Kidney glomerular epithelial cell (primary cell): Measurements from ENCODE around the gene GADD45A.

Source experiments
- DNase-seq: peaks from one replicate; lab custom pipeline; 2025; lab: John Stamatoyannopoulos, UW

GADD45A gene

GRCh38 chr1:67689267-67690017 is 4.4 kb downstream of the GADD45A start:
- DNase-seq, result no peak

GRCh38 chr1:67690018-67690363 is 5.0 kb downstream of the GADD45A start:
- no peak for DNase-seq

DNA sequence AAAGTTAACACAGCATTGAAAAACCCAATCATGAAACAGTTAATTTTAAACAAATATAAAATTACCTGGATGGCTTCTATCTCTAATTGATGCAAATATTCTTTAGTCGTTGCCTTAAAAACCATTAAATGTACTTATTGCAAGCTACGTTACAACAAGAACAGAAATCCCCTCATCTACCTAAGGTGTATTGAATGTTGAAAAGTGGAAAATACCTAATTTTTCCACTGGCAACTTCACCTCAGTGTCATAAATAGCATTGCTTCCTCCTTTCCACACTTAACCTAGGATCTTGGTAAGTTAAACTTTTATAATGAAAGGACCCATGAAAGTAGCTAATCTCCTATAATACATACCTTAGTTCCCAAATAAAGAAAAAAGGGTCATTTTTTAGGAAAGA is 5.4 kb downstream of the GADD45A start:
- DNase-seq, result no peak

DNA sequence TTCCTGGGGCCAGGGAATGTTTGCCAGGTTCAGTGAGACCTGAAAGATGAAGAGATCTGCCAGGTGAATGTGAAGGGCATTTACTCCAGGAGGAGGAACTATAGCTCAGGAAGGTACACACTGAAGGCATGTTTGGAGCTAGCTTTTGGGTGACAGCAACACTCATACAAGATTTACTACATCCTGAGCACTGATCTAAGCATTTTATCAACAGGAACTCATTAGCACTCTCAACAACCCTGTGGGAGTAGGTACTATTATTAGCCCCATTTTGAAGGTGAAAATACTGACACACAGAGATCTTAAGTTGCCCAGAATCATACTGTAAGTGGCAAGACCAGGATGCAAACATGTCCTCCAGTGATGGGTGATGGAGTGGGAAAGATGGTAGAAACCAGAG is 6.7 kb downstream of the GADD45A start:
- DNase-seq, result no peak

- DNase-seq, result no peak
Measured at GRCh38 chr1:67695963-67696362, 11.0 kb downstream of the GADD45A start.

DNA sequence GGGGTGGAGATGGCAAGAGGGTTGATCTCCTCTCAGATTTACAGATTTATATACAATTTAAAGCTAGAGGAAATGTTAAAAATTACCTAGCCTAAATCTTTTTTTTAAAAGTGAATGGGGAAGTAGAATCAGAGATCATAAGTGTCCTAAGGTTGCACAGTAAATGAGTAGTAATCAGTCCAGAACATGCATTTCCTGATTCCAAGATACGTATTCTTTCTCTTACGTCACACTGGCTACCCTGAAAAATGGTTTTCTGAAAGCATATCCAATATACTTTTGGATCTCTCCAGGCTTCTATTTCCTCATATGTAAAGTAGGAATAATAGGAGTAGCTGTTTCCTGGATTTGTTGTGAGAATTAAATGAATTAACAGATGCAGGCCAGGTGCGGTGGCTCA is 11.7 kb downstream of the GADD45A start:
- DNase-seq, result no peak

- no peak for DNase-seq
Measured at GRCh38 chr1:67700220-67700619, 15.2 kb downstream of the GADD45A start.

DNA sequence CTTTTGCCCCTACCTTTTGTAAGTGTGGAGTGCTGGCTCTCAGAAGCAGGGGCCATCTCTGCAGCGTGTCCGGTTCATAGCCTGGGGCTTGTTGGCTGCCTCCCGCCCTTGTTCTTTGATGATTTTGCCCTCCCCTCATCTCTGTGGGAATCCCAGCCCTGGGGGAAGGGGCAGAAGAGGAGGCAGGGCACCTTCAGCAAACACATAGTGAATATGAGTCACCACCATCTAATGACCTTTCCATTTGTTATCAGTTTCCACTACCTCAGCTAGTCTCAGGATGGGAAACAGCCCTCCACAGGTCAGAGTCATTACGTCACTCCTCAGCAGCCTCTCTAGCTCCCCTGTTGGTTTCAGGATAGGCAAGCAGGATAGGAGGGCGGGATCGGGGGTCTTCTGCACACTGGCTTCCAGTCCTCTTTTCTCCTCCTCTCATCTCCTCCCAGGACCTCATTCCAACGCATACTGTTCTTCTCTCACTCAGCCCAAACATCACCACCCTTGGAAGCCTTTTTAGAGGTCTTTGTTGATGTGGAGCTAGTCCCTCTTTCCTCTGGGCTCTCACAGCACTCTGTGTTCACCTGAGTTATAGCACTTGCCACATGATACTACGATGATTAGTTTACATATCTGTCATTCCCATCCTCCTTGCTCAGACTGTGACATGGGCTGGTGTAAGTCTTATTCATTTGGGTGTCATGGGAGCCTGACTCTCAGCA is 15.8 kb downstream of the GADD45A start:
- DNase-seq, result peak; percentile 23

GRCh38 chr1:67701876-67702275 is 16.9 kb downstream of the GADD45A start:
- no peak for DNase-seq

DNA sequence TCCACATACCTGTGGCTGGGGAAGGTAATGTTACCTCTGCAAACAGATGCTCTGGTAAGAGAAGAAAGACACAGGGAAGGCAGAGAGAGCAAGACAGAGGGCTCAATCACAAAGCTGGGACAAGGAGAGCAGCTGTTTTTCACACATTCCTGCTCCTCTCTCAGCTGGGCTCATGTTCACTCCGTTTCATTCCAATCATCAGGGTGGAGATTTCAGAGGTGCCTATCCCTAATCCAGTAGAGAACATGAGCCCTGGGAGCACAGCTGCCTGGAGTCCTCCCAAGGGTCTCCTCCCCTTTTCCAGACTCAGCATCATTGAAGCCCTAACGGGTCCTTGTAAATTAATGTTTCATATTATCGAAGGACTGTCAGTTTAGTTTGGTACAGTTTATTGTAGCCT is 19.4 kb downstream of the GADD45A start:
- no peak for DNase-seq

GRCh38 chr1:67705735-67706453 is 20.9 kb downstream of the GADD45A start:
- no peak for DNase-seq

GRCh38 chr1:67708606-67709005 is 23.6 kb downstream of the GADD45A start:
- DNase-seq, result no peak

DNA sequence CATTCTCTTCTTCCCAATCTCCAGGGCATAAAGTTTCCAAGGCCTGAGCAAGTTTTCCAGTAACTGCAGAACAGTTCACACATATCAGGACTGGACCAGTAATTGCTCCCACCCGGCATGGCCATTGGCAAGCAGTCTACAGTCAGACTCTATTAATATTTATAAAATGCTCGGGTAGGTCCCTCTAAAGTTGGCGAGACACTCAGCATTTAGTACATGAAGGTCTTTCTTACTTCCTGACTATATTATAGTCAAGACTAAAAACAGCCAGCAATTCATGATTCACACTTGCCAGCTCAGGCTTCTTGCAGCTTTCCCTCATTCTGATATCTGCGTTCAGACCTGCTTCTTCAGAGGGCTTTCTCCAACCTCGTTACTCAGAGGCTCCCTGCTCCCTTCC is 25.4 kb downstream of the GADD45A start:
- no peak for DNase-seq

- DNase-seq, result no peak
Measured at GRCh38 chr1:67711158-67711854, 26.3 kb downstream of the GADD45A start.

- no peak for DNase-seq
Measured at GRCh38 chr1:67711855-67712212, 26.8 kb downstream of the GADD45A start.

DNA sequence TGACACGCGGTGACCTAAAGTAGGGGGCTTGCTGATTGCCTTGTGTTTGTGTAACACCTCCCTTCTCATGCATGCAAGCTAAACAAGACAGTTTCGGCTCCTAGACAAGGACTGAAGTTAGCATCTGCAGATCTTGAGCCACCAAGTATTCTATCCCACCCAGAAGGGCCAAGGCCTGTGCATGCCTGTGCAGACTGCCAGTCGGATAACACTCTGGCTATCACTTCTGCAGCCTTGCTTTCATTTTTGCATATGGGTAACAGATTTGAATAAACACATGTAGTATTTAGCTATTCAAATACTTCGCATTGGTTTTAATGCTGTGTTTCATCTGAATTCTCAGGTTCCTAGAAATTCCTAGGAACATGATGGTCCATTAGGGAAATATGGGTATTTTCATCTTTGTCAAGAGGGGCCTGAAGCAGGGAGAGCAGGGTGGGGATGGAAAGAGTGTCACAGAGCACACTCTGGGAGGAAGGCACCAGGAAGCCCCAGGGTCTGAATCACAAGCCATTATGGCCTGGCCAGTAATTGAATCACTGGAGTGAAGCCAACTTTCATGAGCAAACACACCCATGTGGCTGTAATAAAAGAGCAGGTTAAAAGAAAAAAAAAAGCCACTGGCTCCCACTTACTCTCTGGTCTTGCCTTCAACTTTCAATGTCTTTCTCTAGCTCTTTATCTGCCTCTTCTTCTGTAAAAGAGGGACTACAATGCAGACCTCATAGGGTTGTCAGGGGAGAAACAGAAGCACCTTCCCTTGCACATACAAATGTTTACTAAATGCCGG is 28.3 kb downstream of the GADD45A start:
- peak; percentile 75 for DNase-seq

DNA sequence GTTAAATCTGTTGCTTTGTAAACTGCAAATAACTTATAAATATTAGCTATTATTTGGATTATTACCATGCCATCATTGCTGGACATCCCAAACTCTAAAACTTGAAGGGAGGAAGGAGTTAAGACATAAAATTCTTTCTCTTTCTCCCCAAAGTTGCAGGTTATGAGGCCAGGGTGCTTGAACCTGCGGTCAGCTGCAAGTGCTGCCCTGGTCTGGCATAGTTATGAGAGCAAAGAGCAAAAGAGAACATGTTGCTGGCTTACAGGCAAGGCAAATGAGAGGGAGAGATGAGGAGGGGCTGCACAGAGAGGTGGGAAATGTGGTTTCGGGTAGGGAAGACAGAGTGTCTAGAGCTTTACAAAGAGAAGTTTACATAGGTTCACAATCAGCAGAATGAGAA is 30.8 kb downstream of the GADD45A start:
- DNase-seq, result no peak

- DNase-seq, result no peak
Measured at GRCh38 chr1:67716800-67717199, 31.8 kb downstream of the GADD45A start.

DNA sequence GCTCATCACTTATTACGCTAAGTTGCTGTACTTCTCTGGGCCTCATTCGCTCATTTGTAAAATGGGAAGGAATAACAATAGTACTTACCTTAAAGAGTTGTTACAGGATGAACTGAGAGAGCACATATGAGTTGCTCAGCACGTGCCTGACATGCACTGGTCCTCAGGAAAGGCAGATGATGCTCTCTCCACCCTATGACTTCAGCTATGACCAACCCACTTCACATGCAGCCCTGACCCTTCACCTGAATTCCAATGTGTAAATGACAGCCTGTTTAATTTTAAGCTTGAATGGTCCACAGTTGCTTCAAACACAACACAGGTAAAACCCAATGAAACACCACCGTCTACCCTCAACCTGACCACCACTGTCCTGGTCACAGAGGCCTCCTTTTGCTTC is 32.9 kb downstream of the GADD45A start:
- no peak for DNase-seq

- no peak for DNase-seq
Measured at GRCh38 chr1:67719329-67720196, 34.6 kb downstream of the GADD45A start.

- no peak for DNase-seq
Measured at GRCh38 chr1:67721112-67721511, 36.1 kb downstream of the GADD45A start.
